HG02678 (cell line): Measurements from ENCODE around the gene ARSG.
"Not testable (repeated sequence)": the region's sequence is repeated elsewhere in the genome, so short reads cannot be mapped to it uniquely, and the experiment has no call there.

Experiments used
- ATAC-seq: cut with Tn5 transposase; IDR thresholded peaks from one replicate; pipeline ENCODE4 v1.9.1; 2021; ENCODE audit warnings: mild to moderate bottlenecking, moderate library complexity; ENCODE audit not compliant: unreplicated experiment

ARSG gene

GRCh38 chr17:68304706-68305105 lies 13.4 kb downstream of the ARSG start:
- no peak for ATAC-seq

- no peak for ATAC-seq
Measured at GRCh38 chr17:68305142-68305541, 13.8 kb downstream of the ARSG start.

- ATAC-seq: no peak
Measured at GRCh38 chr17:68306819-68307218, 15.5 kb downstream of the ARSG start.

- ATAC-seq: no peak
Measured at GRCh38 chr17:68307443-68307842, 16.1 kb downstream of the ARSG start.

GRCh38 chr17:68308486-68308885 lies 17.2 kb downstream of the ARSG start:
- not testable (repeated sequence) for ATAC-seq

GRCh38 chr17:68309066-68309670 lies 17.9 kb downstream of the ARSG start:
- ATAC-seq: not testable (repeated sequence)

DNA sequence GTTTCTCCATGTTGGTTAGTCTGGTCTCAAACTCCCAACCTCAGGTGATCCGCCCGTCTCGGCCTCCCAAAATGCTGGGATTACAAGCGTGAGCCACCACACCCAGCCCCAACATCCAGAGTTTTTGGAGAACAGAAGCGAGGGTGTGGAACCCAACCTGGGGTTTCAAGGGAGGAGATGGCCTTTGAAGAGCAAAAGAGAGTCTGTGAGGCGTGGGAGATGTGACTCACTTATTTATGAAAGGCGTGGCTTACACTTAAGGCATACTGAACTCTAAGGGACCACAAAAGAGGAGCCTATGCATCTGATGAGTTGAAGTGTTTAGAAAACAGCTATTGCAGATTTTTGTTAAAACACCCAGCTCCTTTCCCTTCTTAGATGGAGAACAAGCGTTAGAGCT lies 18.9 kb downstream of the ARSG start:
- no peak for ATAC-seq

DNA sequence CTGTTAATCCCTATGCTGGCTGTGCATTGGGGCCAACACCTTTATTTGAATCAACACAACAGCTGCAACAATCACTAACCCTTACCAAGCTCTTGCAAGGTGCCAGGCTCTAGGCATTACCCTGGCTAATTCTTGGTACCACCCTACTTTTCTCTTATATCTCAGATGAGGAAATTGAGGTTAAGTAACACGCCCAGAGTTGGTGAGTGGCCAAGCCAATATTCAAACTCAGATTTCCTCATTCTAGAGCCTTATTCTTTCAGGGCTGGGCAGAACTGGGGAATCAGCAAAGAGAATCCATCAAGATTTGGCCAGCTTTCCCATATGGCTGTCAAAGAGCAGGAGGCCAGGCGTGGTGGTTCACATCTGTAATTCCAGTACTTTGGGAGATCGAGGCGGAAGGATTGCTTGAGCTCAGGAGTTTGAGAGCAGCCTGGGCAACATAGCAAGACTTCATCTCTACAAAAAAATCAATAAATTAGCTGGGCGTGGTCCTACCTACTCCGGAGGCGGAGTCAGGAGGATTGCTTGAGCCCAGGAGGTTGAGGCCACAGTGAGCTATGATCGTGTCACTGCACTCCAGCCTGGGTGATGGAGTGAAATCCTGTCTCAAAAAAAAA lies 23.7 kb downstream of the ARSG start:
- no peak for ATAC-seq

- ATAC-seq: no peak
Measured at GRCh38 chr17:68315930-68316329, 24.6 kb downstream of the ARSG start.

GRCh38 chr17:68317458-68317857 lies 26.2 kb downstream of the ARSG start:
- ATAC-seq: no peak

- no peak for ATAC-seq
Measured at GRCh38 chr17:68318103-68318991, 27.1 kb downstream of the ARSG start.

DNA sequence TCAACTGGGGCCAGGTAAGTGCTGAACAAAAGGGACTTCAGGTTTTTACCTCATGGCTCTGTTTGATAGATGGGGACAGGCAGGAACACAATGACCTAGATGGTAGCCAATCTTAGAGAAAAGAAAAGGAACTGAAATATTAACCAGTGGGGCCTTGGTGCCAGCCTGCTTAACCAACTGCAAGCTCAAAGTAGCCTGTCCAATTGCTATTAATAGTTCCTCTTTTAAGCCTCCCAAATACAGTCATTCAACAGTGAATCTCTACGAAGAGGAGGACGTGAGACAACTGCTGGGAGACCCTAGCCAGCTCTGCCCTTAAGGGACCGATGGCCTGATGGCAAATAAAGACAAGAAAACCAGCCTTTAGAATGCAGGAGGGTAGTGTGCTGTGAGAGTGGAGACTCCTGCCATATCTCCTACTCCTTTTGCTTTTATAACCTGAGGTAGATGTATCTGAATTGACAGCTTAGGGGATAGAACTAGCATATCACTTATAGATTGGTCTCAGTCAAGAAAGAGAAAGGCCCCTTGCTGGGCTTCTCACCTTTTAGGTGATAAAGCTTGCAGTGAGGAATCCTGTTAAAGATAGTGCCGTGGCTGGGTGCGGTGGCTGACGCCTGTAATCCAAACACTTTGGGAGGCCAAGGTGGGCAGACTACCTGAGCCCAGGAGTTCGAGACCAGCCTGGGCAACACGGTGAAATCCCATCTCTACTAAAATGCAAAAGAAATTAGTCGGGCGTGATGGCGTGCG lies 28.3 kb downstream of the ARSG start:
- ATAC-seq: no peak

GRCh38 chr17:68320311-68320865 lies 29.1 kb downstream of the ARSG start:
- no peak for ATAC-seq

DNA sequence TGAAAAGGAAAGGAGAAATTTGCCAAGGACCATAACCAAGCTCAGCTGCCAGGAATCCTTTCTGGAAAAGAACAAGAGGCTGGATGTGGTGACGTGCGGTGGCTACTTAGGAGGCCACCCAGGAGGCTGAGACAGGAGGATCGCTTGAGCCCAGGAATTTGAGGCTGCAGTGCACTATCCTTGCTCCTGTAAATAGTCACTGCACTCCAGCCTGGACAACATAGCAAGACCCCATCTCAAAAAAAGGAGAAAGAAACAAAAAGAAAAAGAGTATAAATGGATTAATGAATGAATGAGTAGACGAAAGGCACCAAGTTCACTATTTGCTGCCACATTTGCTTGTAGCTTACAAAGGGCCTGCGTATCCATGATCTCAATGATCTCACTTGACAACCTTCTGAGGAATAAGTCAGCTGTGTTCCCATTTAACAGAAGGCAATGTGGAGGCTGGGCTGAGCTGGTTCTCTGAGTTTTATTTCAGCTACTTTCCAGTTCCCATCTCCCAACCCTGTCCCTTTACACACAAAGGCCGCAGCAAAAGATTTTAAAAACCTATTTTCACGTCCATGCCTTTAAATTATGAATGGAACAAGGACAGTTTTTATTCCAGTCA lies 29.8 kb downstream of the ARSG start:
- ATAC-seq: no peak

DNA sequence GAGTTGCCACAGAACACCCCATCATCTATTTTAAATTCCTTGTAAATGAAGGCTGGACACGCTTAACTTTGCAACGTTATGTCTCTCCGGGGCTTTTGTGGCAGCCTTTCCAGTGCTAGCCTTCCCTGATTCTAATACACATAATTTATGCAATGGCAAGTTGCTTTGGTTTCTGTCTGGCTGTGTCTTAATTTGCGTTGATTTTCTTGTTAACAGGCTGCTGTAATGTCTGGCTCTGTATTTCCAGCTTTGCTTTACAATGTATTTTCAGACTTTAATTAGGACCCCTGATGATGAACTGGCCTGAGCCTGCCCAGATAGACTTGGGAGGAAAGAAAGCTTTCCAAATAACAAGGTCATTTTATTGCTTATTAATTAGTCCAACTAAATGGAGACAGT lies 30.3 kb downstream of the ARSG start:
- ATAC-seq: no peak

- ATAC-seq: no peak
Measured at GRCh38 chr17:68322630-68323029, 31.3 kb downstream of the ARSG start.

DNA sequence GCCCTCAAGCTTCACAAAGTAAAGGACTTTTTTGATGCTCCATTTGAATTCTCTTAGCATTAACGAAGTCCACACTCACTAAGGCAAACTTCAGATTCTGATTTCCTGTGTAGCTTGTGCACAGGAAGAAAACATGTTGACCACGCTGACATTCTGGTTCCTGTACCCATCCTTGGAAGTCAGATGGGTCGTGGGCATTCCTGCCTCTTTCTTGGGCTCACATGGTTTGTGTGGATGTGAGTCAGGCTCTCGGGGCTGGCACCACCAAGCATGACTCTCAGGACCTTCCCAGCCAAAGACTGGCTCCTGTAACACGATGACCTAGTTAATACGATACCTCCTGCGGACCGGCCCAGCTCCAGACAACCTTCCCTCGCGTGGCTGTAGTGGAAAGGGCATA lies 32.8 kb downstream of the ARSG start:
- no peak for ATAC-seq

DNA sequence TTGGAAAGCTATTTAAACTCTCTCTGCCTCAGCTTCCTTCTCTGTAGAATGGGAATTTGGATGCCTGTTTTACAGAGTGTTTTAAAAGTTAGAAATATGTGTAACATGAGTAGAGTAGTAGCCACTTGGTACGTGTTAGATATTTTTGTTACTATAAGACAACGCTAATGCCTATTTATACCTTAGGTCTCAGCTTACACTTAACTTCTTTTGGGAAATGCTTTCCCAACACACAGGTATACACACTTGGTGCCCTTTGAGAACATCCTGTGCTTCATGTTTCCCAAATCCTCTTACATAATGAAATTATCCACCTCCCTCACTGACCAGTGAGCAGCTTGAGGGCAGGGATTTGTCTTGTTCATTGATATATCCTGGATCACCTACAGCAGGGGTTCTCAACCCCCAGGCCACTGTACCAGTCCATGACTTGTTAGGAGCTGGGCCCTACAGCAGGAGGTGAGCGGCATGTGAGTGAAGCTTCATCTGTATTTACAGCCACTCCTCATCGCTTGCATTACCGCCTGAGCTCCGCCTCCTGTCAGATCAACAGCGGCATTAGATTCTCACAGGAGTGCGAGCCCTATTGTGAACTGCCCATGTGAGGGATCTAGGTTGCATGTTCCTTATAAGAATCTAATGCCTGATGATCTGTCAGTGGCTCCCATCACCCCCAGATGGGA lies 33.5 kb downstream of the ARSG start:
- no peak for ATAC-seq

GRCh38 chr17:68325961-68326360 lies 34.7 kb downstream of the ARSG start:
- no peak for ATAC-seq

DNA sequence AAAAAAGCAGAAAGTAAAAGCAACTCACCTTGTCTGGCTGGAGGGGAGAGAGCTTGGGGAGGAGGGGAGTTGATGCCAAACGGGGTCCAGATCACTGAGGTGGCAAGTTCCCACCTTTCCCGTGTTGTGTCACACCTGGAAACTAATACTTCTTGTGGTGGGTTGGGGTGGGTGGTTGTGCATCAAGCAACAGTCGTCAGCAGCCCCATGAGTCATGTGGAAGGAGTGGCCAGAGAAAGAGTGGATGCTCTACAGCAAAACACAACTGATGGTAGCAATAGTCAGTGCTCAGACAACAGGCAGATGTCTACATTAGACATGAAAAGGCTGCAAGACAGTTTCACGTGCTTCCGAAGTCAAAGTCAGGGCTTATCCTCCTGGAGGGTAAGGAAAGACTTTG lies 35.4 kb downstream of the ARSG start:
- no peak for ATAC-seq
